Calu3 (cell line): ENCODE measurements around the gene CD99. TPM values are rescaled to one million over a fixed set of nuclear protein-coding genes. Genes with fewer than 3 reads are reported as not detected.

Experiments
- BruUV-seq: library from RNA; stranded (reverse); fragments of 400-500 nt; replicated peaks from 2 replicates; lab custom pipeline; 2021; lab: Mats Ljungman, UMichigan
- CTCF ChIA-PET: fragments of 300-600 bp; sonication (Branson Sonifier 250); formaldehyde crosslinking; loops from one replicate; lab custom pipeline; 2022; ENCODE audit warnings: antibody characterized with exemption; lab: Charles Lee
- DNase-seq: peaks from one replicate; pipeline ENCODE4 v3.0.0; 2022
- H3K27ac Mint-ChIP-seq: one replicate; pipeline ENCODE4 v1.8.0; 2022; ENCODE audit warnings: mixed read lengths; ENCODE audit not compliant: unreplicated experiment
- H3K27me3 Mint-ChIP-seq: one replicate; pipeline ENCODE4 v1.8.0; 2022; ENCODE audit warnings: mixed read lengths; ENCODE audit not compliant: unreplicated experiment
- H3K36me3 Mint-ChIP-seq: one replicate; pipeline ENCODE4 v1.8.0; 2022; ENCODE audit warnings: mild to moderate bottlenecking, moderate library complexity, mixed read lengths; ENCODE audit not compliant: insufficient read depth, unreplicated experiment
- H3K4me1 Mint-ChIP-seq: one replicate; pipeline ENCODE4 v1.8.0; 2022; ENCODE audit warnings: mild to moderate bottlenecking, low read depth, mixed read lengths; ENCODE audit not compliant: unreplicated experiment
- H3K4me3 Mint-ChIP-seq: one replicate; pipeline ENCODE4 v1.8.0; 2022; ENCODE audit warnings: mild to moderate bottlenecking, low read depth, moderate library complexity, mixed read lengths; ENCODE audit not compliant: unreplicated experiment
- H3K9me3 Mint-ChIP-seq: one replicate; pipeline ENCODE4 v1.8.0; 2022; ENCODE audit warnings: low read depth, mixed read lengths; ENCODE audit not compliant: unreplicated experiment
- CTCF ChIP-seq: fragments of 200-600 bp; IDR thresholded peaks from one replicate; pipeline ENCODE4 v1.8.0; 2022; ENCODE audit warnings: antibody characterized with exemption; ENCODE audit not compliant: unreplicated experiment
- intact Hi-C: fragments of 100-400 bp; cut with micrococcal nuclease; formaldehyde crosslinking; loops from one replicate; pipeline ENCODE4 v1.10.0; 2022; ENCODE audit not compliant: unreplicated experiment
- total RNA-seq: library from RNA; stranded (reverse); gene quantifications from 2 replicates; pipeline ENCODE4 v1.2.3, GENCODE V29; 2022

CD99 gene
- total RNA-seq, 1 experiment from 2014 or later, result 73.9 TPM

GRCh38 chrX:2711441-2711840 lies 20.3 kb downstream of the CD99 start:
- no peak for DNase-seq
- Mint-ChIP-seq H3K27me3 (no peaks in the 10 kb centered on the region), H3K4me3 (no peak overlapping the region), H3K27ac (no peak overlapping the region), H3K36me3 (no peaks in the 10 kb centered on the region), H3K9me3 (no peaks in the 10 kb centered on the region), H3K4me1 (peaks cover 12% of the 10 kb centered on the region)
- BruUV-seq, result no TSS peak
- intact Hi-C loops, result no loop called here
- CTCF ChIA-PET, result no interaction called here
- no peak for TF ChIP-seq CTCF

GRCh38 chrX:2712428-2712827 lies 21.3 kb downstream of the CD99 start:
- peaks cover 12% of the 10 kb centered on the region for H3K4me1 Mint-ChIP-seq
- no peak overlapping the region for H3K4me3 Mint-ChIP-seq
- H3K27me3 Mint-ChIP-seq, result no peaks in the 10 kb centered on the region
- CTCF ChIA-PET, result no interaction called here
- no peak for DNase-seq
- H3K36me3 Mint-ChIP-seq, result no peaks in the 10 kb centered on the region
- intact Hi-C loops, result no loop called here
- H3K27ac Mint-ChIP-seq, result no peak overlapping the region
- H3K9me3 Mint-ChIP-seq, result no peaks in the 10 kb centered on the region
- BruUV-seq, result no TSS peak
- TF ChIP-seq CTCF, result no peak

DNA sequence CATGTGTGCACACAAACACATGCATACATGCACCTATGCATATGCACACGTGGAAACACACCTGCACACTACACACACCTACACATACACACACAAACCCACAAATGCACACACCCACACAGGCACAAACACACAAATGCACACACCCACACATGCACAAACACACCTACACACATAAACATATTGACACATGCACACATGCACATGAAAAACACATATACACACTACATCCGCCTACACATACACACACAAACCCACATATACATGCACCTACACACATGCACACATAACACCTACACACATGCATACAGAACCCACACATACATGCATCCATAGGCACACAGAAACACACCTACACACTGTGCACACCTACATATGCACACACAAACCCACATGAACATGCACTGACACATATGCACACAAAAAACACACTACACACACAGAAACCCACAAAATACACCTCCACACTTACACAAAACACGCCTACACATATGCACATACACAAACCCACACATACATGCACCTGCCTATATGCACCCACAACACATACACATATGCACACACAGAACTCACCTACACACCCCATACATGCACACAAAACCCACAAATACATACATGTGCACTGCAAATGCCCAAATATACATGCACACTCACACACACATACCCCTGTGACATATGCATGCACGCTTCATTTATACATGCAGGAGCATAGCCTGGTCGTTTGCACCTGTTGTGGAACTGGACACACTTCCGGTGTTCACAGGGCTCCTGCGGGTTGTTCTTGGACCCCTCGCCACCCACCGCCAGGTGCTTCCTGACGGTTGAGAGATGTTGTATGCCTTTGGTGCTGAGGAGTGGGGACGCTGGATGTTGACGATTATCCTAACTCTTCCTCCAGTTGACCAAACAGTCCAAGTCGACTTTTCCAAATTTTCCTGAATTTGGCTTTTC lies 22.1 kb downstream of the CD99 start:
- no peak for TF ChIP-seq CTCF
- BruUV-seq, result no TSS peak
- Mint-ChIP-seq H3K9me3 (no peaks in the 10 kb centered on the region), H3K27ac (no peak overlapping the region), H3K36me3 (no peaks in the 10 kb centered on the region), H3K4me3 (no peak overlapping the region), H3K4me1 (peaks cover 12% of the 10 kb centered on the region), H3K27me3 (no peaks in the 10 kb centered on the region)
- DNase-seq, result no peak
- intact Hi-C loops, result no loop called here
- CTCF ChIA-PET, result no interaction called here

DNA sequence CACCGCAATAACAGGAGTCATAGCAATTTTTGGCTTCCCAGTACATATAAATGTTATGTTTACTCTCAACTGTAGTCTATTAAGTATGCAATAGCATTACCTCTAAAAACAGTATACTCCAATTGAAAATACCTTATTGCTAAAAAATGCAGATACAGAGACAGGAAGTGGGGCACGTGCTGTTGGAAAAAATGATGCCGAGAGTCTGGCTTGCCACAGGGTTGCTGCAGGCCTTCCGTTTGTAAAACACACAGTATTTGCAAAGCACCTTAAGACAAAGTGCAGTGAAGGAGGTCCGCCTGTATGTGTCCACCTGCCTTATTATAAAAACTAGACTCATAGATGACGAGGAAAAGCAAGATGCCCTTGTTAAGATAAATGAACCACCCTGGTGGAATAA lies 23.5 kb downstream of the CD99 start:
- Mint-ChIP-seq H3K36me3 (peaks cover 4% of the 10 kb centered on the region), H3K4me3 (no peak overlapping the region), H3K27ac (no peak overlapping the region), H3K4me1 (peaks cover 12% of the 10 kb centered on the region), H3K27me3 (no peaks in the 10 kb centered on the region), H3K9me3 (no peaks in the 10 kb centered on the region)
- TF ChIP-seq CTCF, result no peak
- BruUV-seq, result no TSS peak
- CTCF ChIA-PET, result no interaction called here
- DNase-seq, result no peak
- intact Hi-C loops, result no loop called here
